HG03064 (cell line): ENCODE data around the gene CD3D.
"Not testable (repeated sequence)": the region's sequence is repeated elsewhere in the genome, so short reads cannot be mapped to it uniquely, and the experiment has no call there.

Source experiments
- ATAC-seq: cut with Tn5 transposase; IDR thresholded peaks from one replicate; pipeline ENCODE4 v1.9.1; 2021; ENCODE audit warnings: low read depth; ENCODE audit not compliant: unreplicated experiment

CD3D gene

GRCh38 chr11:118339281-118339961 is 3.1 kb downstream of the CD3D start:
- ATAC-seq: no peak

GRCh38 chr11:118338637-118339061 is 3.9 kb downstream of the CD3D start:
- no peak for ATAC-seq

GRCh38 chr11:118334745-118335144 is 7.8 kb downstream of the CD3D start:
- ATAC-seq: no peak

GRCh38 chr11:118328745-118329144 is 13.8 kb downstream of the CD3D start:
- ATAC-seq: no peak

GRCh38 chr11:118325283-118325682 is 17.2 kb downstream of the CD3D start:
- no peak for ATAC-seq

GRCh38 chr11:118322721-118323120 is 19.8 kb downstream of the CD3D start:
- no peak for ATAC-seq

GRCh38 chr11:118321386-118322082 is 21.0 kb downstream of the CD3D start:
- no peak for ATAC-seq

GRCh38 chr11:118320515-118320914 is 22.0 kb downstream of the CD3D start:
- no peak for ATAC-seq

- no peak for ATAC-seq
These were observed 23.2 kb downstream of the CD3D start for GRCh38 chr11:118319337-118319707.

GRCh38 chr11:118318581-118319336 is 23.7 kb downstream of the CD3D start:
- no peak for ATAC-seq

GRCh38 chr11:118318124-118318523 is 24.4 kb downstream of the CD3D start:
- no peak for ATAC-seq

GRCh38 chr11:118314988-118315411 is 27.5 kb downstream of the CD3D start:
- no peak for ATAC-seq

GRCh38 chr11:118313242-118313641 is 29.3 kb downstream of the CD3D start:
- ATAC-seq: no peak

GRCh38 chr11:118312328-118312727 is 30.2 kb downstream of the CD3D start:
- no peak for ATAC-seq

- ATAC-seq: no peak
These were observed 31.0 kb downstream of the CD3D start for GRCh38 chr11:118311518-118311917.

- ATAC-seq: no peak
These were observed 31.6 kb downstream of the CD3D start for GRCh38 chr11:118310781-118311485.

GRCh38 chr11:118310271-118310670 is 32.2 kb downstream of the CD3D start:
- ATAC-seq: no peak

GRCh38 chr11:118308995-118309528 is 33.4 kb downstream of the CD3D start:
- not testable (repeated sequence) for ATAC-seq

GRCh38 chr11:118306556-118306955 is 35.9 kb downstream of the CD3D start:
- no peak for ATAC-seq

- no peak for ATAC-seq
These were observed 36.8 kb downstream of the CD3D start for GRCh38 chr11:118305726-118306125.
